Thymus (tissue), 11 donors: Measurements from ENCODE around the gene ZP3. TPM values are rescaled to one million over a fixed set of nuclear protein-coding genes. Genes with fewer than 3 reads are reported as not detected.
"Not testable (repeated sequence)": the region's sequence is repeated elsewhere in the genome, so short reads cannot be mapped to it uniquely, and the experiment has no call there.

Experiments
- DNase-seq, 9 donors: peaks; one replicate each; pipeline ENCODE4 v3.0.0-alpha.2; 2013; ENCODE audit warnings: low spot score in 9 of 9, low read depth in 6 of 9, missing footprints in 1 of 9
- H3K27ac ChIP-seq, 2 donors: one replicate each; pipeline ENCODE4 v1.5.1; 2013; ENCODE audit warnings: control low read depth in 1 of 2, low read depth in 1 of 2, low read length in 1 of 2, mild to moderate bottlenecking in 1 of 2, moderate library complexity in 1 of 2
- H3K27me3 ChIP-seq, 2 donors: one replicate each; pipeline ENCODE4 v1.5.1; 2013; ENCODE audit warnings: low read length in 1 of 2; ENCODE audit not compliant: control insufficient read depth in 2 of 2, insufficient read depth in 1 of 2
- H3K36me3 ChIP-seq, 2 donors: one replicate each; pipeline ENCODE4 v1.5.1; 2013; ENCODE audit warnings: low read length in 1 of 2, mild to moderate bottlenecking in 1 of 2, moderate library complexity in 1 of 2; ENCODE audit not compliant: control insufficient read depth in 2 of 2, insufficient read depth in 2 of 2
- H3K4me1 ChIP-seq, 2 donors: one replicate each; pipeline ENCODE4 v1.5.1; 2013; ENCODE audit warnings: low read length in 2 of 2; ENCODE audit not compliant: control insufficient read depth in 2 of 2, insufficient read depth in 2 of 2
- H3K4me3 ChIP-seq, 2 donors: one replicate each; pipeline ENCODE4 v1.5.1; 2013; ENCODE audit warnings: low read length in 2 of 2, control low read depth in 1 of 2, mild to moderate bottlenecking in 1 of 2
- H3K9me3 ChIP-seq, 2 donors: one replicate each; pipeline ENCODE4 v1.5.1; 2013; ENCODE audit warnings: low read length in 1 of 2, mild to moderate bottlenecking in 1 of 2; ENCODE audit not compliant: control insufficient read depth in 2 of 2, insufficient read depth in 1 of 2
- WGBS: extraction: QIAGEN DNeasy Blood & Tissue Kit; methylation state at CpG from one replicate; pipeline ENCODE4 v1.1.7; 2013; 5-methylcytosine and 5-hydroxymethylcytosine counted together
- polyA plus RNA-seq: library from polyadenylated mRNA; stranded (reverse); fragments of 200-250 nt; gene quantifications from one replicate; pipeline ENCODE4 v1.2.3, GENCODE V29; 2013
- total RNA-seq: library from RNA; stranded (reverse); fragments of 120-200 nt; gene quantifications from one replicate; pipeline ENCODE4 v1.2.4, GENCODE V29; 2013
- donor health status: healthy.

The ZP3 gene
- total and polyA plus RNA-seq, 2 donors: 1.6 to 2.3 TPM

DNA sequence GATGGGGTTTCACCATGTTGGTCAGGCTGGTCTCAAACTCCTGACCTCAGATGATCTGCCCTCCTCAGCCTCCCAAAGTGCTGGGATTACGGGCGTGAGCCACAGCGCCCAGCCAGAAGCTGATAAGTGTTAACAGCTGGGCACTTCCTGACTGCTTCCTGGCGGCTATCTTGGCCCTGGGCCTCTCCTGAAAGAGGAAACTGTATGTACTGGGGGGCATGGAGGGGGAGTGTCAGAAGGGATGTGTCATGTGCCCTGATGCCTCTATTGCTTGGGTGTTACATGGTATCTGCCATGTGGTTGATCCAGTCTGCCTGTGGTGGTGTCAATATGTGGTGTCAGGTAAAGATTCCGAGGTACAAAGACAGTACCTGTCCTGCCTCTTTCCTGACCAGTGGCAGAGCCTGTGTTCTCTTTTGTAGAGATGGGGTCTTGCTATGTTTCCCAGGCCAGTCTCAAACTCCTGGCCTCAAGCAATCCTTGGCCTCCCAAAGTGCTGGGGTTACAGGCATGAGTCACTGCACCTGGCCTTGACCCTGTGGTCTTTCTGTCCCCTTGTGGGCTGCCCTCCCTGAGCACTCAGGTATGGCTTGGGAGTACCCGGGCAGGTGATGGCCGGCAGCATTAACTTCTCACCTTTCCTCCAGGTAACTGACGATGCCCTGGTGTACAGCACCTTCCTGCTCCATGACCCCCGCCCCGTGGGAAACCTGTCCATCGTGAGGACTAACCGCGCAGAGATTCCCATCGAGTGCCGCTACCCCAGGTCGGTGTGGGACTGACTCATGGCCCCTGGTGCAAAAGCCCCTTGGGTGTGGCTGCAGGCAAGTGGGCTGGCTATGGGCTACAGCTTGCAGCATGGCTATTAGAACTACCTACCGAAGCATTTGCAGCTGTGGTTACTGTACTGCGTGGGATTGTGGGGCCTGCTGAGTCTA, 4.4 kb downstream of the ZP3 start:
- Histone ChIP-seq H3K27ac (no peak overlapping the region), H3K4me3 (no peak overlapping the region), H3K9me3 (no peaks in the 10 kb centered on the region), H3K4me1 (peaks cover 0 to 8% of the 10 kb centered on the region in 2 donors), H3K27me3 (peaks cover 0 to 1% of the 10 kb centered on the region in 2 donors), H3K36me3 (no peaks in the 10 kb centered on the region)
- no peak for DNase-seq
- WGBS: 92% methylated on average over 18 of the region's 18 CpGs

DNA sequence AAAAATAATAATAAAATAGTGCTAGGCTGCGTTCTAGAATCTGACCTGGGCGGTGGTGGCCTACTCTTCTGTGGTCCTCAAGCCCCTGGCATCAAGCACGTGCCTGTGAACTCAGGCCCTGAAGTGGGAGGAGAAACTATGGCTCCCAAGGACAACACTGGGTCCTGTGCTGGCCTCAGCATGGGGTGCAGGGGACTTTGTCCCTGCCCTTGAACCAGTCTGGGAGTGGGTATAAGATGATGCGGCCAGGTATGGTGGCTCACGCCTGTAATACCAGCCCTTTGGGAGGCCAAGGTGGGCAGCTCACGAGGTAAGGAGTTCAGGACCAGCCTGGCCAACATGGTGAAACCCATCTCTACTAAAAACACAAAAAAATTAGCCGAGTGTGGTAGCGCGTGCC, 5.5 kb downstream of the ZP3 start:
- Histone ChIP-seq H3K27ac (no peak overlapping the region), H3K4me3 (no peak overlapping the region), H3K36me3 (no peaks in the 10 kb centered on the region), H3K9me3 (no peaks in the 10 kb centered on the region), H3K4me1 (no peaks in the 10 kb centered on the region), H3K27me3 (no peaks in the 10 kb centered on the region)
- WGBS: 95% methylated on average over 9 of the region's 9 CpGs
- DNase-seq: no peak

DNA sequence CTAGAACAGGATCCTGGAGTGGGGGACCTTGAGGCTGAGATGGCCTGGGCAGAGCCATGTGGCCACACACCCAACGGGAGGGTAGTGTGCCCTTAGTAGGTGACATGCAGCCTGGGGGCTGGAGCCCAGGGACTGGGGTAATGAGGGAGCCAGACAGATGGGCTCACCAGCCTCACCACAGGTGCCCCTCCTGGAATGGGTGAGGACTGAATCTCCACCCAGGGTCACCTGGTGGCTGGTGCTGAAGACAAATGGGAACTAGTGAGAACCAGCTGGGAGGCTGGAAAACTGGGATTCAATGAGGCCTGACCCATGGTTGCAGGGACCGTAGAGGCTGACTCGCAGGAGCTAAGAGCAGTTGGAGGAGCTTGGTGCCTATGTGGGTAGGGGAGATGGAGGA, 6.1 kb downstream of the ZP3 start:
- WGBS: 98% methylated on average over 3 of the region's 3 CpGs
- Histone ChIP-seq H3K27me3 (no peaks in the 10 kb centered on the region), H3K36me3 (no peaks in the 10 kb centered on the region), H3K4me1 (no peaks in the 10 kb centered on the region), H3K4me3 (no peak overlapping the region), H3K27ac (no peak overlapping the region), H3K9me3 (no peaks in the 10 kb centered on the region)
- DNase-seq: no peak

DNA sequence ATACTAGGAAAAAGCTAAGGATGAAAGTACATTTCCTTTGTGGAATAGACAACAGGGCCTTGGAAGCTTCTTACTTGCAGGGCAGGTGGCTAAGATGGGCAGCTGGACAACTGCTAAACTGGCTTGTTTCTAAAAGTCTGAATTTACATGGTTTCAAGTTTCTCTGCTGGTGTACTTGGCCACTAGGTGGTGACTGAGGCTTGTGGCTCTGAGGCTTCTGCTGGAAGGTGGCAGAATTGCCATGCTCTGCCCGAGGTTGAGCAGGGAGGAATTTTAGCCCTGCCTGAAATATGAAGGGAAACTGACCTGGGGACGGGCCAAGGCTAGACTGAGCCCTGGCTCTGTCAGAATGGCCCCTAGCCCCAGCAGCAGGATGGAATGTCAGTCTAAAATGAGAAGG, 13.1 kb downstream of the ZP3 start:
- not testable (repeated sequence) for H3K4me1 ChIP-seq, H3K9me3 ChIP-seq, H3K36me3 ChIP-seq, H3K27me3 ChIP-seq, H3K27ac ChIP-seq, H3K4me3 ChIP-seq
- WGBS: 27% methylated on average over 2 of the region's 2 CpGs
- DNase-seq: peak in 8 of 9 donors; percentile 43 to 81 (median 56)

DNA sequence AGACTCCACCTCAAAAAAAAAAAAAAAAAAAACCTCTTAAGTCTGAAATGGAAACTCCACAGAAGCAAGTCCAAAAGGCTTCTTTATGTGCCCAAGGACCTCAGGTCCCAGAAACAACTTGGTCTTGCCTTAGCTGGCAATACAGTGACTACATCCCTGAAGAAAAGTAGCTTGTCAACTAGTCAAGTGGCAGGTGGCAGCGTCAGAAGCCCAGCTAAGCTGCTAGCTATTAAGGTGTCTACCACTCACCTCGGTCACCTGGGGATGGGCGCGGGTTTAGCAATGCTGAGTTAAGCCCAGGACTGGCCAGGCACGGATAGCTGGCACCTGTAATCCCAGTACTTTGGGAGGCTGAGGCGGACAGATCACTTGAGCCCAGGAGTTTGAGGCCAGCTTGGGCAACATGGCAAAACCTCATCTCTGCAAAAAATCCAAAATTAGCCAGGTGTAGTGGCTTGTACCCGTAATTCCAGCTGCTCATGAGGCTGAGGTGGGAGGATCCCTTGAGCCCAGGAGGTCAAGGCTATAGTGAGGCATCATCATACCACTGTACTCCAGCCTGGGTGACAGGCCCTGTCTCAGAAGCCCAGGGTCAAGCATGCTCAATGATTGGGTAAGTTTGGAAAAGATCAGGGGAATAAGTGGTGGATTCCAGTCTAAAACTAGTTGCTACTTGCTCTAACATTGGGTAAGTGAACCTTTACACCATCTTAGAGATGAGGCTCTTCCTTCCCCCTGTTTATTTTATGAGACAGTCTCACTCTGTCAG, 14.6 kb downstream of the ZP3 start:
- WGBS: 100% methylated on average over 4 of the region's 7 CpGs
- not testable (repeated sequence) for DNase-seq

DNA sequence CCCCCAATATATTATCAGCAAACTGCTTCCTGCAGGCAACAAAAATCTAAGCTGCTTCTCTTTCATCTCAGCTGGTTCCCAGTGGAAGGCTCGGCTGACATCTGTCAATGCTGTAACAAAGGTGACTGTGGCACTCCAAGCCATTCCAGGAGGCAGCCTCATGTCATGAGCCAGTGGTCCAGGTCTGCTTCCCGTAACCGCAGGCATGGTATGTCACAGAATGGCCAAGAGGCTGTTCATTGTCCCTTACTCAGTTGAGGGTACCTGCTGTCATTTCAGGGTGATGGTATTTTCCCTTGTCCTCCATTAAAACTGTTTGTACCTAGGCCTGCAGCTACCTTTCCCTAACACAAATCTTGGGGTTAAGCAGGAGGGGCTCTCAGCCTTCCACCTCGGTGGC, 15.7 kb downstream of the ZP3 start:
- H3K27me3 ChIP-seq, H3K4me3 ChIP-seq, DNase-seq, H3K9me3 ChIP-seq, H3K4me1 ChIP-seq, H3K27ac ChIP-seq, H3K36me3 ChIP-seq: not testable (repeated sequence)
- 95% methylated on average over 4 of the region's 4 CpGs for WGBS

More for the DNA sequence above, 14.6 kb downstream of the ZP3 start:
- H3K36me3 ChIP-seq, H3K4me3 ChIP-seq, H3K27ac ChIP-seq, H3K9me3 ChIP-seq, H3K4me1 ChIP-seq, H3K27me3 ChIP-seq: not testable (repeated sequence)

DNA sequence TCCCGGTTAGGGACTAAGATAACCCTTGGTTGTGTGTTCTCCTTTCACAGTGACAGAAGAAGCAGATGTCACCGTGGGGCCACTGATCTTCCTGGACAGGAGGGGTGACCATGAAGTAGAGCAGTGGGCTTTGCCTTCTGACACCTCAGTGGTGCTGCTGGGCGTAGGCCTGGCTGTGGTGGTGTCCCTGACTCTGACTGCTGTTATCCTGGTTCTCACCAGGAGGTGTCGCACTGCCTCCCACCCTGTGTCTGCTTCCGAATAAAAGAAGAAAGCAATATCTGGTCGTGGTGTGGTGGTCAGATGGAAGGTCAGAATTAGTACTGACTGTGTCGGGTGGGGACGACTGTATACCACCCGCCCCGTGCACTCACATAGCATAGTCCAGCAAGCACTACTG, 17.0 kb downstream of the ZP3 start:
- 70% methylated on average over 2 of the region's 10 CpGs for WGBS
- H3K9me3 ChIP-seq, H3K4me1 ChIP-seq, H3K27ac ChIP-seq, DNase-seq, H3K36me3 ChIP-seq, H3K4me3 ChIP-seq, H3K27me3 ChIP-seq: not testable (repeated sequence)

DNA sequence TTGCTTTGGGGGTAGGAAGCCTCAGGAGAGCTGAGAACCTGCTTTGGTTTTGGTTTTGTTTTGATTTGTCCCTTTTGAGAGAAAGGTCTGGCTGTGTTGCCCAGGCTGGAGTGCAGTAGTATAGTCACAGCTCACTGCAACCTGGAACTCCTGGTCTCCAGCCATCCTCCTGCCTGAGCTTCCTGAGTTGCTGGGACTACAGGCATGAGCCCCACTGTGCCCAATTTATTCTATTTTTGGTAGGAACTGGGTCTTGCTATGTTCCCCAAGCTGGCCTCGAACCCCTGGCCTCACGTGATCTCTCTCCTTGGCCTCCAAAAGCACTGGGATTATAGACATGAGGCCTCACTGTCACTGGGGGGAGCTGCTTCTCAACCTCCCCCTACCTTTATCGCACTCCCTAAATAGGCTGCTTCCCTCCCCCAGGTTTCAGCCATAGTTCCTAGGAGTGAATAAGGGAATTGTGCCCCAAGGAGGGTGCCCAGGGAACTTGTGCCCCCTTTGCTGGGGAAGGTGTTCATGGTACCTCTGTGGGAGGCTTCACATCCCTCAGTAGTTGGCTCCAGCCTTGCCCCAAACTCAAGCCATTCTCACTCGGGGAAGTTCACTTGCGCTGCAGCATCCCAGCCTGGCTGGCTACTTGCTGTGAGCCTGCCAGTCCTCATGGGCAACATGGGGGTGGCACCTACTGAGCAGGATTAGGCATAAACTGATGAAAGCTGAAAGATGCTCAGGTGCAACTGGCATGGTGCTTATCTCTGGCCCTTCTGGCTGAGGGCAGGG, 18.1 kb downstream of the ZP3 start:
- not testable (repeated sequence) for H3K36me3 ChIP-seq, H3K27ac ChIP-seq, H3K27me3 ChIP-seq, H3K4me3 ChIP-seq, H3K4me1 ChIP-seq, H3K9me3 ChIP-seq, DNase-seq
- over 99% methylated on average over 5 of the region's 5 CpGs for WGBS

DNA sequence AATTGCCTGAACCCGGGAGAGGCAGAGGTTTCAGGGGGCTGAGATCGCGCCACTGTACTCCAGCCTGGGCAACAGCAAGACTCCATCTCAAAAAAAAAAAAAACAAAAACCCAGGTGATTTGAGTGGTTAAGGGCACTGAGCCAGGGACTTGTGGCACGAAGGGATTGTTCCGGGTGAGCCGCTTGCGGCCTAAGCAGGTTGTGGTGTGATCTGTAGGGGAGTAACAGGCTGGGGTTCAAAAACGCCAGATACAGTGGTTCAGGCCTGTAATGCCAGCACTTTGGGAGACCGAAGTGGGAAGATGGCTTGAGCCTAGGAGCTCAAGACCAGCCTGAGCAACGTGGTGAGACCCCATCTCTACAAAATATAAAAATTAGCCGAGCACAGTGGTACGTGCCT, 19.1 kb downstream of the ZP3 start:
- H3K27me3 ChIP-seq, H3K9me3 ChIP-seq, H3K4me1 ChIP-seq, DNase-seq, H3K27ac ChIP-seq, H3K36me3 ChIP-seq, H3K4me3 ChIP-seq: not testable (repeated sequence)
- WGBS: 23% methylated on average over 10 of the region's 12 CpGs
